GM18526 (cell line): ENCODE results near the gene PAX3.

Source experiments
- POLR2A ChIP-seq: IDR thresholded peaks from 3 replicates; pipeline ENCODE4 v1.6.1; 2011; ENCODE audit not compliant: insufficient read length; ENCODE audit errors: extremely low read depth

Gene PAX3

GRCh38 chr2:222318026-222318711 is 19.4 kb upstream of the PAX3 start:
- TF ChIP-seq POLR2A = peak; percentile 28

GRCh38 chr2:222315443-222316121 is 16.8 kb upstream of the PAX3 start:
- no peak for TF ChIP-seq POLR2A

DNA sequence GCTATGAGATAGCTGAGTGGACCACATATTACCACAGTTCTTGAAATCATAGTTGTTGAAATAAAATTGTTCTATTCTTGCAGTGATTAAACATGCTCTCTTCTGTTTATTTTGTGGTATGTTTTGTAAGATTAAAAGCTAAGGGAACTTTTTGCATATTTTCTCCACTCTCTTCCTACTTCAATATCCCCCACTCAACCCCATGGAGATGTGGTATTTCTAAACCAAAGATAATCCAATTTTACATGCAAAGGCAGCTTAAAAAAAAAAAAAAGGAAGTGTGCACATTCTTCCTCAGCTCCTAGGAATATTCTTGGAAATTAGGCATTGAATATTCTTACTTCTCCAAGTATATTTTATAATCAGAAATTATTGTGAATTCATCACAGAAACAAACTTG is 15.0 kb upstream of the PAX3 start:
- no peak for TF ChIP-seq POLR2A

GRCh38 chr2:222311978-222312738 is 13.4 kb upstream of the PAX3 start:
- TF ChIP-seq POLR2A = no peak

DNA sequence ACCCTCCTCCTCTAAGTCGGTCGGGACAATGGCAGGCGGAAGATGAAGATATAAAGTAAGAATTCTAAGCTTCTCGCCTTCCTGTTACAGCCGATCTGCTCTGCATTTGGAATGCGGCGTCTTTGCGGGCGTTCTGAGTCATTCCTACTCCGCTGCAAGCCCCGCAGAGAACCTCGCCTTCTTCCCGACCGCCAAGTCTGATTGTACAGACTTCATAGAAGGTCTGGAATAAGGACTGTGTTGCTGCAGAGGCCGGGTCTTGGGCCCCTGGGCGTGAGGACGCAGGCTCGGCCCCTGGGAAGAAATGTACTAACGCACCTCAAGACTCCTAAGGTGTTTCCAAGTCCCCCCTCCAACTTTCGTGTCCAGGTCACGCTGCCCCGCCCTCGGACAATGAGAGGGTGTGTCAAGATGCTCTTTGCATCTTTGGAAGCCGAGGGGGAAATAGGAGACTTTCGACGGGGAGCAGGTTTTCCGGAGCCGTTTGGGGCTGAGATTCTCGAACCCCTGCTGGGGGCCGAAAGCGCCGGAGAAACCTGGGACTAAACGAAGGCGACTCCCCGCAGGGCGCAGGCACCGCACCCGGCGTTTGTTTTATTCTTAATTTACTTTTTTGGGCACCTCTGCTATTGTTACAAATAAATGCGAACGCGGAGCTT is 12.7 kb upstream of the PAX3 start:
- no peak for TF ChIP-seq POLR2A

GRCh38 chr2:222310747-222311318 is 12.0 kb upstream of the PAX3 start:
- TF ChIP-seq POLR2A = no peak

DNA sequence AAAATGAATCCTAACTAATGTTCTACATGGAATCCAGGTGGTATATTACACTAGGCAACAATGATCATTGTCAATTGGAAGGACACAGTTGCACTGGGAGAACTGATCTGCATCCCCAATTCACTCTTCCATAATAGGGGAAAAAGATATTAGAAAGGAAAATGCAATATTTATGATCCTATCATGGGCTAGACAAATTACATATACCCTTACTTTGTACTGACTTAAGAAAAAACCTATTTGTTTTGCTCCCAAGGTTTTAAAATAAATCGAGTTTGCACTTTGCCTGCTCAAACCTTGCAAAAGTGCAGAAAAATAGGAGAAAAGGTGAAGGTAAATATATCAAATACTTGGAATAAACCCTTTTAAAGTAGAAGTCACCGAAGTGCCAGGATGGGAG is 11.0 kb upstream of the PAX3 start:
- TF ChIP-seq POLR2A = no peak

- TF ChIP-seq POLR2A = no peak
Measured at GRCh38 chr2:222309361-222309760, 10.6 kb upstream of the PAX3 start.

- no peak for TF ChIP-seq POLR2A
Measured at GRCh38 chr2:222307978-222308730, 9.4 kb upstream of the PAX3 start.

GRCh38 chr2:222307143-222307756 is 8.5 kb upstream of the PAX3 start:
- TF ChIP-seq POLR2A = no peak

- no peak for TF ChIP-seq POLR2A
Measured at GRCh38 chr2:222306393-222307142, 7.8 kb upstream of the PAX3 start.

DNA sequence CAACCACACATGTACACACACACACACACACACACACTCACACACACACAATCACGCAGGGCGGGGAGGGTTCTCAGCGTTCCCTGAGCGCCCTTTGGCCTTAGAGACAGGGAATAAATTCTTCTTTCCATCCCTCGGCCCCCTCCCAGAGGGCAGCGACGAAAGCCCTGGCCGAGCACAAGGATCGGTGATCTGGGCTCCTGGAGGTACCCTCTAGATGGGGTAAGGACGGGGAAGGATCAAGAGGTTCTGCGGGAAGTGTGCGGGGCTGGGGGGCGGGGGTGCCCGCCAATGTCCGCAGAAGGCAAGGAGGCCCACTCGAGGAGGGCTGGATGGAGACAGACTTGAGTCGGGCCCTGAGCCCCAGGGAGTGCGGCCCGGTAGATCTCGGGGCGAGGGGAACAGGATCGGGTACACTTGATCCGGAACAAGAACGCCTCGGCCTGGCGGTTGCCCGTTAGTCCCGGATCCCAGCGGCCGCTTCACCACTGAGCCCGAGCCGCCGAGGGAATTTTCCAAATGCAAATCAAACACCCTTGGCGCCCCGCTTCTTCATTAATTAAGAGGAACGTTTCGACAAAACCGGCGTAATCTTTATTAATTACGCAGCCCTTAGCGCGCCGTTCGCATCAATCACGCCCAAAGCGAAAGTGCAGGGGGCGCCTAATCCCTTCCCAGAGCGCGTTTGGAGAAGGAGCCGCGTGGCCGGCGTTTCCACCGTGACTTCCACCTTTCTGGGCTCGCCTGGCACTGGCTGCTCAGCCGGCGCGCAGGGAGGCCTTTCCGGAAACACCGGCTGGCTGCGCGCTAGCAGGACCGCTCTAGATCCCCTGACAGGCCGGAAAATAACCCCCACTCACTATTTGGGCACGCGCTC is 7.0 kb upstream of the PAX3 start:
- no peak for TF ChIP-seq POLR2A

DNA sequence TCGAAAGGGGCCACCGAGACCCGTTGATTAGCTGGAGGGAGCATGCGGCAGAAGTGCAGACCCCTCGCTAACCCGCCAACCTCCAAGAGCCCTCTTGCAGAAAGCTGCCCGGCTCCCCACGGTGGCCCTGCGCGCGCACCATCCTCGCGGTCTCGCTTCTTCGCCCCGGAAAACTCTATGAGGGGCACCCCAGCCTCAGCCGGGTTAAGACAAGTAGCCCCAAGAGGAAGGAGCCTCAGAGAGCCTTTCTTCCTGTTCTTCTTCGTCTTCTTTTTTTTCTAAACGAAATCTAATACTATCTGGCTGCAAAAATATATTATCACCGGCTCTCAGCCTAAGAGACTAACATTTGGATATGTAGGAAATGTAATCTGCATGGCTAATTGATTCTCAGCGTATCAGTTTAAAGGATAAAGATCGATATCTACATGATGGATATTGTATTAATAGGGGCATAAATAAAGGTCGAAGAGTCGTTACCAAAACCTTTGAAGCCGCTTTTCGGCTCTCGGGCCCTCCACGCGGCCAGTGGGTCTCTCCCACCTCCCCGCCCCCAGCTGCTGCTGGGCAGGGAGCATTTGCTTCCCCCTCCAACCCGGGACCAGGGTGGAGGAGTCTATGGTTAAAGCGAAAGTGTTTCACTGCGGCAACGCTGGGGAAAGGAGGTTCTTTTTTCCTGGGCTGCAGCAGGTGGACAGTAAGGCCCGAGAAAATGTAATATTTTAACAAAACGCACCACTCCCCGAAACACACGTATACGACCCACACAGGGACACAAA is 6.1 kb upstream of the PAX3 start:
- TF ChIP-seq POLR2A = no peak
